ENCODE data around the gene ADIPOR2.

Gene ADIPOR2

DNA sequence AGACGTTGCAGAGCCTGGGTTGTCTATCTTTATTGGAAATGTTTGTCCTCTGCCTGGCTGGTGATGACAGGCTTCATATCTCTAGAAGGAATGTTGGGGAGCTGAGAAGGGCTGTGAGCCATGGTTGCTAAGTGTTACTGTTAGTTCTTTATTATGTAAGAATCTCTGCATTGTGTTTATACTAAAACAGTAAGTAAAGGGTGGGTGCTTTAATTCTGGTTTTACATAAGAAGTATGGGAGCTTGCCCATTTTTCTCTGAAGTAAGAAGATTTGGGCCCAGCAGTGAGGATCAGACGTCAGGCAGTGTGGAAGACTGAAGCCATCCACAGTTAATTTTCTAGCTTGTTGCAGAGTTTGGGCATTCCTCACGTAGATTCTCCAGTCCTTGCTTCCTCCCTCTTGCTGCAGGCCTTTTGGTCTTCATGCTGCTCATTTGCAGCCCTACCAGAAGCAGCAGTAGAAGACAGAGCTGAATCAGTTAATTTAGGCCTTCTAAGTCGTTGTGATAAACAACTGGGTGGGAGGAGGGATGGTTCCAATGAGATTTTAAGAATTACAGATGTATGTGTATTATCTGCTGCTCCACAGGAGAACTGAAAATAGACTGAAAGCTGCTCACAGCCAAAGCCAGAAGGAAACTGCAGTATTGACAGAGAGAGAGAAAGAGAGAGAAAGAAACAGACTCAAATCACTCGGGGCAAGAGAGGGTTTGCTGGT lies 40.5 kb upstream of the ADIPOR2 start:
- peaks cover 47% of the 10 kb centered on the region for H3K4me1 ChIP-seq
- H3K4me3 ChIP-seq (ENCODE audit: low read depth, low read length): no peak overlapping the region
- H3K4me2 ChIP-seq (ENCODE audit: low read length): no peak overlapping the region
- TF ChIP-seq, protein P1, sequence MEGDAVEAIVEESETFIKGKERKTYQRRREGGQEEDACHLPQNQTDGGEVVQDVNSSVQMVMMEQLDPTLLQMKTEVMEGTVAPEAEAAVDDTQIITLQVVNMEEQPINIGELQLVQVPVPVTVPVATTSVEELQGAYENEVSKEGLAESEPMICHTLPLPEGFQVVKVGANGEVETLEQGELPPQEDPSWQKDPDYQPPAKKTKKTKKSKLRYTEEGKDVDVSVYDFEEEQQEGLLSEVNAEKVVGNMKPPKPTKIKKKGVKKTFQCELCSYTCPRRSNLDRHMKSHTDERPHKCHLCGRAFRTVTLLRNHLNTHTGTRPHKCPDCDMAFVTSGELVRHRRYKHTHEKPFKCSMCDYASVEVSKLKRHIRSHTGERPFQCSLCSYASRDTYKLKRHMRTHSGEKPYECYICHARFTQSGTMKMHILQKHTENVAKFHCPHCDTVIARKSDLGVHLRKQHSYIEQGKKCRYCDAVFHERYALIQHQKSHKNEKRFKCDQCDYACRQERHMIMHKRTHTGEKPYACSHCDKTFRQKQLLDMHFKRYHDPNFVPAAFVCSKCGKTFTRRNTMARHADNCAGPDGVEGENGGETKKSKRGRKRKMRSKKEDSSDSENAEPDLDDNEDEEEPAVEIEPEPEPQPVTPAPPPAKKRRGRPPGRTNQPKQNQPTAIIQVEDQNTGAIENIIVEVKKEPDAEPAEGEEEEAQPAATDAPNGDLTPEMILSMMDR (IDR thresholded peaks at IDR 0.05): no peak
- H3K27me3 ChIP-seq (ENCODE audit: control insufficient read depth, insufficient read depth, low read length): no peaks in the 10 kb centered on the region
- H3K9me3 ChIP-seq (ENCODE audit: control insufficient read depth, low read length): no peaks in the 10 kb centered on the region
- peak overlapping the region; percentile 96 for H3K27ac ChIP-seq
- peak overlapping the region; percentile 13 for H2AFZ ChIP-seq
- no peaks in the 10 kb centered on the region for H3K36me3 ChIP-seq (ENCODE audit: control insufficient read depth, insufficient read depth, low read length)
- no peak overlapping the region for H3K9ac ChIP-seq
- H3K79me2 ChIP-seq: peaks cover 3% of the 10 kb centered on the region

GRCh38 chr12:1650978-1651361 lies 39.9 kb upstream of the ADIPOR2 start:
- H3K9me3 ChIP-seq (ENCODE audit: control insufficient read depth, low read length): no peaks in the 10 kb centered on the region
- H3K4me3 ChIP-seq (ENCODE audit: low read depth, low read length): no peak overlapping the region
- no peaks in the 10 kb centered on the region for H3K36me3 ChIP-seq (ENCODE audit: control insufficient read depth, insufficient read depth, low read length)
- peaks cover 42% of the 10 kb centered on the region for H3K4me1 ChIP-seq
- no peaks in the 10 kb centered on the region for H3K27me3 ChIP-seq (ENCODE audit: control insufficient read depth, insufficient read depth, low read length)
- TF ChIP-seq, protein P1 (IDR thresholded peaks at IDR 0.05): no peak
- no peaks in the 10 kb centered on the region for H3K79me2 ChIP-seq
- no peak overlapping the region for H2AFZ ChIP-seq
- H3K4me2 ChIP-seq (ENCODE audit: low read length): no peak overlapping the region
- no peak overlapping the region for H3K9ac ChIP-seq
- H3K27ac ChIP-seq: peak overlapping the region; percentile 96

DNA sequence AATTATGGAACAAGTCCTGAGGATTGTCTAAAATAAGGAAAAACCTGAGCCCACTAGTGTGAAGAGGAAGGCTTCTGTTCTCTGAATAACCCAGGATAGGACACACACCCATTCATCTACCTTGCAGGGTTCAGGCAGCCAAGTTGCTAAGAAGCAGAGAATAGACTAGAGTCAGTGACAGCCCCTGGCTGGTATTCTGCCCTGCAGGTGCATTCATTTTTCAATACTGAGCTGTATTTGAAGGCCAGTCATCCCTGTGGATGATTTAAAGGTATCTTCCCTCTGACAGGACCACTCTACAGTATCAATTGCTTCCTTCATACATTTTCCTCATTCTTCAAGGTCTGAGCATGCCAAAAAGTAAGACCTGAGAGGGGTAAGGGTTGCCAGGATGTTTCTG lies 38.9 kb upstream of the ADIPOR2 start:
- Histone ChIP-seq H3K4me1 (peaks cover 38% of the 10 kb centered on the region), H3K9me3 (ENCODE audit: control insufficient read depth, low read length) (no peaks in the 10 kb centered on the region), H3K4me3 (ENCODE audit: low read depth, low read length) (no peak overlapping the region), H3K4me2 (ENCODE audit: low read length) (no peak overlapping the region), H3K36me3 (ENCODE audit: control insufficient read depth, insufficient read depth, low read length) (no peaks in the 10 kb centered on the region), H2AFZ (no peak overlapping the region), H3K79me2 (no peaks in the 10 kb centered on the region), H3K9ac (no peak overlapping the region), H3K27me3 (ENCODE audit: control insufficient read depth, insufficient read depth, low read length) (no peaks in the 10 kb centered on the region), H3K27ac (no peak overlapping the region)
- TF ChIP-seq, protein P1 (IDR thresholded peaks at IDR 0.05): no peak

GRCh38 chr12:1655225-1655788 lies 35.6 kb upstream of the ADIPOR2 start:
- H3K9me3 ChIP-seq (ENCODE audit: control insufficient read depth, low read length): no peaks in the 10 kb centered on the region
- H3K4me2 ChIP-seq (ENCODE audit: low read length): no peak overlapping the region
- TF ChIP-seq, protein P1 (IDR thresholded peaks at IDR 0.05): no peak
- H3K9ac ChIP-seq: no peak overlapping the region
- peaks cover 14% of the 10 kb centered on the region for H3K4me1 ChIP-seq
- no peak overlapping the region for H2AFZ ChIP-seq
- H3K4me3 ChIP-seq (ENCODE audit: low read depth, low read length): no peak overlapping the region
- H3K27ac ChIP-seq: no peak overlapping the region
- H3K79me2 ChIP-seq: no peaks in the 10 kb centered on the region
- no peaks in the 10 kb centered on the region for H3K27me3 ChIP-seq (ENCODE audit: control insufficient read depth, insufficient read depth, low read length)
- H3K36me3 ChIP-seq (ENCODE audit: control insufficient read depth, insufficient read depth, low read length): no peaks in the 10 kb centered on the region

GRCh38 chr12:1656902-1657301 lies 34.0 kb upstream of the ADIPOR2 start:
- Histone ChIP-seq H3K4me2 (ENCODE audit: low read length) (no peak overlapping the region), H3K9ac (no peak overlapping the region), H3K36me3 (ENCODE audit: control insufficient read depth, insufficient read depth, low read length) (no peaks in the 10 kb centered on the region), H3K9me3 (ENCODE audit: control insufficient read depth, low read length) (no peaks in the 10 kb centered on the region), H3K4me1 (peaks cover 11% of the 10 kb centered on the region), H3K4me3 (ENCODE audit: low read depth, low read length) (no peak overlapping the region), H3K27me3 (ENCODE audit: control insufficient read depth, insufficient read depth, low read length) (no peaks in the 10 kb centered on the region), H3K27ac (peak overlapping the region; percentile 21), H2AFZ (peak overlapping the region; percentile 14), H3K79me2 (no peaks in the 10 kb centered on the region)
- TF ChIP-seq, protein P1 (IDR thresholded peaks at IDR 0.05): no peak
